ENCODE results near the gene C9orf152.

C9orf152 gene

GRCh38 chr9:110241858-110242321 lies 33.9 kb upstream of the C9orf152 start:
- TF ChIP-seq CTCF (IDR thresholded peaks at IDR 0.05; ENCODE audit: borderline replicate concordance, control extremely low read depth, extremely low read depth, insufficient read depth, missing control alignments) = no peak
- in situ Hi-C loops (cut with MboI; ENCODE audit: low sequenced_read_pairs, unreplicated experiment) = no loop called here
- DNase-seq (ENCODE audit: low spot score) = no peak

GRCh38 chr9:110241260-110241857 lies 33.4 kb upstream of the C9orf152 start:
- in situ Hi-C loops (cut with MboI; ENCODE audit: low sequenced_read_pairs, unreplicated experiment) = no loop called here
- no peak for DNase-seq (ENCODE audit: low spot score)
- no peak for TF ChIP-seq CTCF (IDR thresholded peaks at IDR 0.05; ENCODE audit: borderline replicate concordance, control extremely low read depth, extremely low read depth, insufficient read depth, missing control alignments)

GRCh38 chr9:110240198-110240597 lies 32.2 kb upstream of the C9orf152 start:
- TF ChIP-seq CTCF (IDR thresholded peaks at IDR 0.05; ENCODE audit: borderline replicate concordance, control extremely low read depth, extremely low read depth, insufficient read depth, missing control alignments) = no peak
- in situ Hi-C loops (cut with MboI; ENCODE audit: low sequenced_read_pairs, unreplicated experiment) = no loop called here
- no peak for DNase-seq (ENCODE audit: low spot score)

- no peak for DNase-seq (ENCODE audit: low spot score)
- in situ Hi-C loops (cut with MboI; ENCODE audit: low sequenced_read_pairs, unreplicated experiment) = no loop called here
- no peak for TF ChIP-seq CTCF (IDR thresholded peaks at IDR 0.05; ENCODE audit: borderline replicate concordance, control extremely low read depth, extremely low read depth, insufficient read depth, missing control alignments)
Measured at GRCh38 chr9:110228321-110228720, 20.4 kb upstream of the C9orf152 start.

- DNase-seq (ENCODE audit: low spot score) = no peak
- in situ Hi-C loops (cut with MboI; ENCODE audit: low sequenced_read_pairs, unreplicated experiment) = loop anchor here (25.0 kb wide), 1 partner anchor 388 kb away; no protein-coding TSS in a partner anchor
- no peak for TF ChIP-seq CTCF (IDR thresholded peaks at IDR 0.05; ENCODE audit: borderline replicate concordance, control extremely low read depth, extremely low read depth, insufficient read depth, missing control alignments)
Measured at GRCh38 chr9:110224583-110224982, 16.6 kb upstream of the C9orf152 start.

- no peak for TF ChIP-seq CTCF (IDR thresholded peaks at IDR 0.05; ENCODE audit: borderline replicate concordance, control extremely low read depth, extremely low read depth, insufficient read depth, missing control alignments)
- in situ Hi-C loops (cut with MboI; ENCODE audit: low sequenced_read_pairs, unreplicated experiment) = loop anchor here (25.0 kb wide), 1 partner anchor 391 kb away; no protein-coding TSS in a partner anchor
- no peak for DNase-seq (ENCODE audit: low spot score)
Measured at GRCh38 chr9:110220809-110221208, 12.8 kb upstream of the C9orf152 start.
